ENCODE data around the gene CORO2A. TPM values are rescaled to one million over a fixed set of nuclear protein-coding genes. Genes with fewer than 3 reads are reported as not detected.

The CORO2A gene
- total and polyA plus RNA-seq, 2 of the 8 experiments (the other 6 are each of a cell fraction or from before 2014, with no cell fraction given) = 13.7 to 27.9 TPM

GRCh38 chr9:98214811-98215210, 22.4 kb upstream of the CORO2A start:
- no peak overlapping the region for H2BK5ac ChIP-seq (ENCODE audit: low read depth, low read length)
- TF ChIP-seq EZH2 (IDR thresholded peaks at IDR 0.05; ENCODE audit: low read depth, low read length, severe bottlenecking) (no peak), CTBP2 (IDR thresholded peaks at IDR 0.05; ENCODE audit: borderline replicate concordance, insufficient read depth, insufficient read length, low read length) (no peak), ATF2 (IDR thresholded peaks at IDR 0.05; ENCODE audit: low read length) (no peak), JUND (IDR thresholded peaks at IDR 0.05; ENCODE audit: low read length) (no peak), TAF7 (optimal IDR thresholded peaks at IDR 0.05; ENCODE audit: borderline replicate concordance, low read depth, low read length) (no peak), CBX5 (IDR thresholded peaks at IDR 0.05; ENCODE audit: low read depth, low read length) (no peak), ATF3 (IDR thresholded peaks at IDR 0.05; ENCODE audit: insufficient read depth, low read depth, low read length) (no peak), TAF1 (IDR thresholded peaks at IDR 0.05; ENCODE audit: low read depth, low read length) (no peak), HDAC2 (IDR thresholded peaks at IDR 0.05; ENCODE audit: borderline replicate concordance in 1 of 2, low read depth in 2 of 2, low read length in 2 of 2) (no peak), RFX5 (IDR thresholded peaks at IDR 0.05; ENCODE audit: borderline replicate concordance, low read depth, low read length) (no peak), MAX (IDR thresholded peaks at IDR 0.05) (no peak)

More at GRCh38 chr9:98214811-98215210, 22.4 kb upstream of the CORO2A start:
- Histone ChIP-seq H2BK120ac (replicated peaks; ENCODE audit: low read depth, low read length) (no peak overlapping the region), H4K20me1 (replicated peaks in 1 of 2; ENCODE audit: control insufficient read depth in 1 of 2, insufficient read depth in 2 of 2, low read length in 2 of 2) (no peaks in the 10 kb centered on the region), H3K4me3 (ENCODE audit: extremely low read depth in 1 of 4, insufficient read depth in 2 of 4, low read depth in 3 of 4, low read length in 4 of 4) (no peak overlapping the region), H3K9me3 (ENCODE audit: insufficient read depth in 2 of 2, low read depth in 1 of 2, low read length in 1 of 2) (no peaks in the 10 kb centered on the region), H3K23me2 (ENCODE audit: low read depth, low read length) (no peaks in the 10 kb centered on the region), H3K79me2 (ENCODE audit: control insufficient read depth in 1 of 2, insufficient read depth in 2 of 2, low read length in 2 of 2) (no peaks in the 10 kb centered on the region), H4K8ac (ENCODE audit: extremely low read depth, insufficient read depth, low read length) (no peak overlapping the region), H3K4me2 (ENCODE audit: insufficient read depth in 1 of 2, low read depth in 2 of 2, low read length in 2 of 2) (no peak overlapping the region), H3K4me1 (replicated peaks in 1 of 4; ENCODE audit: control insufficient read depth in 3 of 4, insufficient read depth in 4 of 4, low read length in 3 of 4) (peaks cover 4 to 16% (median 12%) of the 10 kb centered on the region in 4 experiments), H2BK20ac (ENCODE audit: low read length) (no peak overlapping the region), H2BK12ac (ENCODE audit: low read depth, low read length) (no peak overlapping the region), H4K5ac (ENCODE audit: insufficient read length, low read depth, low read length) (no peak overlapping the region), H4K91ac (replicated peaks; ENCODE audit: insufficient read length, low read length) (no peak overlapping the region), H3K27me3 (replicated peaks in 1 of 4; ENCODE audit: control insufficient read depth in 3 of 4, extremely low read depth in 1 of 4, insufficient read depth in 3 of 4, low read length in 3 of 4) (no peaks in the 10 kb centered on the region), H3K14ac (ENCODE audit: insufficient read length) (no peak overlapping the region), H3K36me3 (ENCODE audit: control insufficient read depth in 2 of 4, insufficient read depth in 4 of 4, low read length in 3 of 4) (peaks cover 0 to 2% (median 0%) of the 10 kb centered on the region in 4 experiments; a peak in 1 of 8 replicates), H3K18ac (ENCODE audit: extremely low read depth, low read length) (no peak overlapping the region), H3K79me1 (ENCODE audit: low read depth, low read length) (no peaks in the 10 kb centered on the region), H3K27ac (ENCODE audit: low read depth, low read length) (no peak overlapping the region), H2AK5ac (ENCODE audit: low read depth, low read length) (no peak overlapping the region), H3K23ac (ENCODE audit: insufficient read length) (no peak overlapping the region), H3K56ac (replicated peaks; ENCODE audit: insufficient read length, low read depth, low read length) (no peak overlapping the region), H2AFZ (ENCODE audit: low read length) (no peak overlapping the region), H2BK15ac (ENCODE audit: low read length) (no peak overlapping the region), H3K9ac (replicated peaks in 1 of 4; ENCODE audit: extremely low read depth in 1 of 4, low read depth in 3 of 4, low read length in 3 of 4) (no peak overlapping the region), H3K4ac (replicated peaks; ENCODE audit: insufficient read length, low read depth, low read length) (no peak overlapping the region)
- WGBS, 2 experiments (ENCODE audit: extremely low coverage in 1 of 2, insufficient coverage in 1 of 2, insufficient read length in 1 of 2, insufficient replicate concordance in 2 of 2, low coverage in 1 of 2, low lambda C conversion rate in 2 of 2, missing lambda C conversion rate in 1 of 2) = 83% methylated on average over 6 of the region's 6 CpGs; no CpG with 5 or more reads in 1 of the 2 experiments
- DNase-seq (ENCODE audit: low read depth in 1 of 2, low spot score in 2 of 2) (no peak), FAIRE-seq (no peak)
- CTCF ChIA-PET (ENCODE audit: partially characterized antibody) = interaction anchor here (0.5 to 7.6 kb wide), 14 partner anchors 10 to 322 kb away, joined by 3 to 62 read pairs (median 4); partner anchors contain the start of gene TBC1D2
- POLR2A ChIA-PET (ENCODE audit: partially characterized antibody) = no interaction called here
